Activated T-helper 1 cell treated with Interleukin-2 at 50 U/mL for 16 hours (primary cell): ENCODE results near the gene POLR3GL.
A peak's percentile ranks its signal among the peaks of the same experiment; 100 is the strongest.

Experiments
- DNase-seq: peaks from one replicate; pipeline ENCODE4 v3.0.0-alpha.2; 2020; ENCODE audit warnings: low read depth

POLR3GL gene

DNA sequence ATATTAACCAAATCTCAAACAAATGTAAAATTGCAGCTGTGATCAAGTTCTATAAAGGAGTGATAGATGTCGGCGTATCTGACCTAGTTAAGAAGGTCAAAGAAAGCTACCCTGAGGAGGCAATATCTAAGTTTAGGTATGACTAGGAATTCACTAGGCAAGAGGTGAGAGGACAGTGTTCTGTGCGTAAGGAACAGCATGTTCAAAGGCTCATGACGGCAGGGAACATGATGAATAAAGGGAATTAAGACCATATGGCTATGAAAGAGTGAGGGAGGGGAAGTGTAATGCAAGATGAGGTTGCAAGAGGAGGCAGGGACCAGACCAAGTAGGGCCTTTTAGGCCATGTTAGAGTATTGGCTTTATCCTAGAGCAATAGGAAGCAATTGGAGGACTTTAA, 15.3 kb upstream of the POLR3GL start:
- DNase-seq, result no peak

DNA sequence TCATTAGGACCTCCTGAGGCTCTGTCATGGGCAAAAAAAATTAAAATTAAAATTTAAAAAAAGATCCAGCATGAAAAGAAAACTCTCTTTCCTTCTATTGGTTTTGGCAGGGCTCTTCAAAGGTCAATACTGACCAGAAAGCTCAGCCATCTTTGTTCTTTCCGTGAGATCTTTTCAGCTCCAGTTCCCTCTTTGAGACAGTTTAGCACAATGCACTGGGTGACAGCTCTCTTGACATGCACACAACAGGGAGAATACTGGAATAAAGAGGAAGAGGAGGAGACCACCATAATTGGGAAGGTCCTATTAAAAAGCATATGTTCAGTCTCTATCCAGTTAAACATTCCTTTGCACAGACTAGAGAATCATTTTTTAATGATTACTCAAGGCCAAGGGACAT, 13.0 kb upstream of the POLR3GL start:
- DNase-seq, result no peak

DNA sequence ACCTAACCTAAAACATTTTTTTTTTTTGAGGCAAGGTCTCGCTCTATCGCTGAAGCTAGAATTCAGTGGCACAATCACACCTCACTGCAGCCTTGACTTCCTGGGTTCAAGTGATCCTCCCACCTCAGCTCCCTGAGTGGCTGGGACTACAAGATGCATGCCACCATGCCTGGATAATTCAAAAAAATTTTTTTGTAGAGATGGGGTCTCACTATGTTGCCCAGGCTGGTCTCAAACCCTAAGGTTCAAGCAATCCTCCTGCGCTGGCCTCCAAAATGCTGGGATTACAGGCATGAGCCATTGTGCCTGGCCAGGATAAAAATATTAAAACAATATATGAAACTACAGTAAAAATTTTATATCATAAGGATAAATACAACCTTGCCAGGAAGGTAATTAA, 11.6 kb upstream of the POLR3GL start:
- no peak for DNase-seq

DNA sequence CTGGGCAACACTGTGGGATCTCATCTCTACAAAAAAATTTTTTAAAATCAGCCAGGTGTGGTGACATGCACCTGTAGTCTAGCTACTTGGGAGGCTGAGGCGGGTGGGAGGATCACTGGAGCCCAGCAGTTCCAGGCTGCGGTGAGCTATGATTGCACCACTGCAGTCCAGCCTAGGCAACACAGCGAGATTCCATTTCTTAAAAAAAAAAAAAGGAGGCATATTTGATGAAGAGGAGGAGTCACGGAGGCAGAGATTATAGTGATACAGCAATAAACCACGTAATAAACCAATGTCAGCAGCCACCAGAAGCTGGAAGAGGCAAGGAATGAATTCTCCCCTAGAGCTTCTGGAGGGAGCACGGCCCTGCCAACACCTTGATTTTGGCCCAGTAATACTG, 10.6 kb upstream of the POLR3GL start:
- DNase-seq, result no peak

DNA sequence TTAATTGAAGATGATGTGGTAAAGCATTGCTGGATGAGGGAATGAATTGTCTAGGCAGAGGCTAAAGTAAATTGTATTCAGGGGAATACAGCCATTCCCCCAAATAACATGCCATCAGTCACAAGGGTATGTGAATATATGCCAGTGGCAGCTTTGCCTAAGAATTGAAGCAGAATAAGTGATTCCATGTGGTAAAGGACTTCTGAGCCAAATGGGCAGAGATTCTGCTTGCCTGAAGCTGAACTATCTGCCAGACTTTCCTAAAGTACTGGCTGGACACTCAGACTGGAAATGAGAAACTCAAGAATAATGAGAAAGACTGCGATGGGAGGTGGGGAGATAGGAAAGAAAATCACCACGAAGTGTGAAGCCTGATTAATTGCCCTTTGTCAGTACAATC, 9.1 kb upstream of the POLR3GL start:
- no peak for DNase-seq

DNA sequence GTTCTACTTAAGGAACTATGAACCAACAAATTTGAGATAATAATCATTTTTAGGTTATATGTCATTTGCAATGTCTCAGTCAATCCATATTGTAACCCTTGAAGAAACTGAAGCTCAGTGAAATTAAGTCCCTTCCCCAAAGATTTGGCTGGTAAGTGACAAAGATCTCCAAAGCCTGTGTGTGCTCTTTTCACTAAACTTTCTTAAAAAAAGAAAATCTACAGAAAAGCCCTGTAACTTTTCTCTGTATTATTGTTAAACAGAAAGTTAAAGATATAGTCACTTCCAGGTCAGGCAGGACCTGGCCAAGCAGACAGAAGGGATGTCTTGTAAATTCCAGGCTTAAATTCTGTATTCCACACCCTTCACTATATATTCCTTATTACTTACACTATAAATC, 8.1 kb upstream of the POLR3GL start:
- no peak for DNase-seq

DNA sequence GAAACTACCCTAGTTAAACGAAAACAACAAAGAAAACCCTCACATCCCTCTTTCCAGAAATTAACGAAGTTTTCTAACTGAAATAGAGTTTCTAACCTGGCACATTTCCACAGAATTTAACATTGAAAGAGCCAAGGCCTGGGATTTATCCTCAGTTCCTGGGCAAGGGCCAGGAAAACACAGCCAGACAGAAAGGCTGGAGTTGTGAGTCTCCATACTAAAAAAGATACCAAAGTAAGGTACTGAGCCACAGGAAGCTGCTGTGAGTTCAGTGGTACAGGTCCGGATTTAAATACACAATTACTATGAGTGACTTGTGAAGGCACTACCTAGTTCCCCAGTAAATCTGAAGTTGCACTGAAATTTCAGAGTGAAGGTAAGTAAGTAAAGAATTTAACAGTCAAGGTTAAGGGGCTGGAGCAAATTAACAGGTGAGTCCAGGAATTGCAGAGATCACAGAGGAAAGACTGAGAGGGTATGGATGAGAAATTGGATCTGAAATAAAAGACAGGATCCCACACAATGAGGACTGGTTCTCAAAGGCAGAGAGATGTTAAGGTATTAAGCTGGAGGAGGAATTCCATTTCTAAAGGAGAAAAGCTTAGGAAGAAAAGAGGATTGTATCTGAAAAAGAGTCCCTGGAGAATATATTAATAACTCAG, 7.6 kb upstream of the POLR3GL start:
- no peak for DNase-seq

DNA sequence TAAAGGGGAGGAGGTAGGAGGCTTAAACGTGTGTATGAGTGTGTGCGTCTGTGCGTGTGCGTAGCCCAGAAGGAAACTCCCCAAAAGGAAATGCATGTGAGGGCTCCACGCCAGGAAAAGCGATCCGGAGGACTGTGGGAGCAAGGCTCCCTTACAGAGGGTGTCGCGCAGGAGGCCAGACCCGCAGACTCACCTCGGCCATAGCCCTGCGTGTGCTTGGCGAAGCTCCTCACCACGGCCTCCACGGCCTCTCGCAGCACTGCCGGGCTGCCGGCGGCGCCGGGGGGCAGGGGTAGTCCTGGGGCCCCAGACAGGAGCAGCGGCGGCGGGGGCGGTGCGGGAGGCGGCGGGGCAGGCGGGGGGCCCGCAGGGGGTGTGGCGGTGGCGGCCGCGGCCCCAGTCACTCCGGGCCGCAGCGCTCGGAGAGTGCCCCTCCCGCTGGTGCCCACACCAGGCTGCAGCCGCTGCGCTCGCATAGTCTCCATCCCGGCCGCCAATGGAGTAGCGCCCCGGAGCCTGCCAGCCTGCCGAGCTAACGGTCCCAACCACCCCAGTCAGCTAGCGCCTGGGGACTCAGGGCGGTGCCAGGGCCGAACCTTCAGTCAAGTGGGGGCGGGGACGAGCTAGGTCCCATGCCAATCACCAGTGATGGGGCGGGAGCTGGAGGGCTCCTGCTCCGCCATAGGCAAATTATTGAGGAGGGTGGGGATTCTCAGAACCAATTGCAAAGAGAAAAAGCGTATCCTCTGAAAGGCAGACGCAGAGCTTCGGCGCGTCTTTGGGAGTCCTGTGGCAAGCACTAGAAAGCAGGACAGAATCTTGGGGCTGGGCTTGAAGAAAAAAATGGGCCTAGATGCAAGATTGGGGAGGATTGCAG, 6.8 kb upstream of the POLR3GL start, which contains the start of gene LIX1L:
LIX1L (minus strand) TSS at position 575 of the 877 bp plus-strand sequence; CDS start at position 485, 90 bp downstream.
- peak; percentile 91 for DNase-seq

DNA sequence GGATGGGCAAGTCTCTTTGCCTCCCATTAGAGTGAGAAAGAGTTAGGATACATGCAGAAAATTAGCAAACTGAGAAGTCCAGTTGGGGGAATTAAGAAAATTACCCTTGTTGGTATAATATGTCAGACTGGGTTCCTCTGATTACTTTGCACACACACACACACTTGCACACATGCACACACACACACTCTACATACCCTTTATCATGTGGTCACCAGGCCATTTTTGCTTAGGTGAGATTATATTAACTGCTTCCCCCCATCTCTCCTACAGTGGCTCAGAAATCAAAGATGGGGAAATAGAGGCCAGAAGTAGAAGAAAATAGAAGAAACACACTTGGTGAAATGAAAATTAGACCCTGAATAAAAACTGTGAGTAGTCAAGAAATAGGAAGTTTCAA, 5.8 kb upstream of the POLR3GL start:
- no peak for DNase-seq

DNA sequence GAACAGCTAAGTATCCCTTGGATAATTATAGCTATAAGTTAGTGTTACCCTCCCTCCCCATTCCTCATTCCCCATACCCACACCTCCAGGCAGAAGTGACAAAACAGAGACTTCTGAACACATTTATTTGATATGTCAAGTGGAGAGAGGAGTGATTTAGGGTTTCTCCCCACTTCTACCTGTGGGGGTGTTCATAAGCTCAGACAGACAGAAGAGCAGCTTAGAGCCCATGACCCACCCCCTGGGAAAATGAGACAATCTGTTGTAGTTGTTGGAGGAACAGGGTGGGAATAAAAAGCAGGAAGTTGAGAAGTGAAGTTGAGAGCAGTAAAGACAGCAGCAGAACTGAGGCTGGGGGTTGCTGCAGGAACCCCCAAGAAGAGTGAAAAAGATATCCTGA, 5.2 kb upstream of the POLR3GL start:
- no peak for DNase-seq

DNA sequence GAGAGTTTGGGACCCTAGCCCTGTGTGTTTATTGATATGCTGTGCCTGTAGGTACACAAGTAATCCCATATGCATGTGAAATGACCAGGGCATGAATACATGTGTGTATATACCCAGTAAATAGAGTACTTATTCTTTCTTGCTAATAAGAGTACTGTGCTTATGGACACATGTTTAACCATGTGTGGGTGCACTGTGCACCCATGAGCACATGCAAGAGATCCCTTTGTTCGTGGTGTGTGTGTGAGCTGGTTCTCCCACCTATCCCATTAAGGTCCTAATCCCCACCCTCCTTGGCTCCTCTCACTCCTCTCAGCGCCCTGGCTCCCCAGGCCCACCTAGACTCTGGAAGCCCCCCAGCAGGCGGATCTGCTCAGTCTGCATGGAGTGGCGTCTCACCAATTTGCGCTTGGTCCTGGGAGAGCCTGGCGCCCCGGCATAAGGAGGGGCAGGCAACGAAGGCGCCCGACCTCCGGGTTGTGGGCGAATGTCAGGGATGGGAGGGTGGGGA, 4.5 kb upstream of the POLR3GL start:
- no peak for DNase-seq

DNA sequence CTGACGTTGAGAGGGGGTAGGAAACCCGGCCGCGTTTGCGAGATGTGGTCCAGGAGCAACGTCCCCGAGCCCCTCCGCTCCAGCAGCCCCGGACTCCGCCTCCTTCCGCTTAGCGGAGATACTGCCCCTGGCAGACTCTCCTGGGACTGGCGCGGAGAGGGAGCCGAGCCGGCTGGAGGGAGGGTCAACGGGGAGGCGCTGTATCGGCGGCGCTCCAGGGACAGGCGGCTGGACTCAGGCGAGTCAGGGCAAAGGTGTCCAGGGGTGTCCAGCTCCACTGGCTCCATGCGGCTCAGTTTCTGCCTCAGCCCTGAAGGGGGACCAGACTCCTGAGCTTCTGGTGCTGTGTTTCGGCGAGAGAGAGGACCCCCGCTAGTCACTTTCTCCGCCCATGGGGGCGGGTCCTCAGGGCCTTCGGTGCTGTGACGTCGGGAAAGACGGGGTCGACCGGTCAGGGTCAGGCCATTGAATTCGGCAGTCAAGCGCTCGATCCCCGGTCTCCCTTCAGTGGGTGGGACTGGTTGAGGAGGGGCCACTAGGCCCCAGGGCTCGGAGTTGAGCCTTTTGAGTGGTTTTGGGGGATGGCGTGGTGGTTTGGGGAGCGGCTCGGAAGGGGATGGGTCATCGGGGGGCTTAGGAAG, 3.9 kb upstream of the POLR3GL start:
- no peak for DNase-seq

DNA sequence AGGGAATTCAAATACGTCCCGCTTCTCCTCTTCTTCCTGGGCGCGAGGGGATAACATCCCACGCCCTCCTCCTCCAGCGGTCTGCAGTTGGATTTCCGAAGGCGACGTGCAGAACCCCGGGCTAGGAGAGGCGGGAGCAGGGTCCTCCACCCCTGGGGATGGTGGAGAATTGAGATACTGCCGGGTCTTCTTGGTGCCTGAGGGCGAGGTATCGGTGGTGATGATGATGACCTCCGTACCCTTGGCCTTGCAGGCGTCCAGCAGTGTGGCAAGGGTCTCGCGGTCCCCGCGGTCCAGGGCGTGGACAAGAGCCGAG, 3.4 kb upstream of the POLR3GL start:
- no peak for DNase-seq

DNA sequence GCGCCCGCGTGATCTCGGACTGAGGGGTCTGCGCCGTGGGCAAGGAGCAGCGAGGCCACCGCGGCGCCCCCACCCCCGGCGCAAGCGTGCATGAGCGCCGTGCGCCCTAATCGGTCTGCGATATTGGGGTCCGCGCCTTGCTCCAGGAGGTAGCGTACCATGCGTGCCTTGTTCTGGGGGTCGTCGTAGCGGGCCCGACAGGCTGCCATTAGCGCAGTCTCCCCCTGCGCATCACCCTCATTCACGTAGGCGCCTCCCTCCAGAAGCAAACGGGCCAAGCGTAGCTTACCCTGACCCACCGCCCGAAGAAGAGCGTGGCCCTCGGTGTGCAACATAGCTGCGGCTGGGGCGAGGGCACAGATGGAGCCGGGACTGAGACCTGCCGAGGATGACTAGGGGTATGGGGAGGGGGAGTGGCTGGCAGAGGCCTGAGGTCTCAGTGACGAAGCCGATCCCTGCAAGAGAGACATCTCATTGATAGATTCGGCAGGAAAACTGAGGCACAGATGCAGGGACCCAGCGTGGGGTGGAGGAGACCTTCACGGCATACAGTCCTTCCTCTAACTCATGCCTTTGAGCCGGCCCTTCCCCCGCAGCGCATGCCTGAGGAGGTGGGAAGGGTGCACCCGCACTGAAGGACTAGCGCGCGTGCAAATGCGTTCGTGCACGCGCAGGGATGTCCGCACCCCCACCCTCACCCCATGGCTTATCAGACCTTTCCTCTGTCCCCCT, 2.9 kb upstream of the POLR3GL start:
- no peak for DNase-seq

DNA sequence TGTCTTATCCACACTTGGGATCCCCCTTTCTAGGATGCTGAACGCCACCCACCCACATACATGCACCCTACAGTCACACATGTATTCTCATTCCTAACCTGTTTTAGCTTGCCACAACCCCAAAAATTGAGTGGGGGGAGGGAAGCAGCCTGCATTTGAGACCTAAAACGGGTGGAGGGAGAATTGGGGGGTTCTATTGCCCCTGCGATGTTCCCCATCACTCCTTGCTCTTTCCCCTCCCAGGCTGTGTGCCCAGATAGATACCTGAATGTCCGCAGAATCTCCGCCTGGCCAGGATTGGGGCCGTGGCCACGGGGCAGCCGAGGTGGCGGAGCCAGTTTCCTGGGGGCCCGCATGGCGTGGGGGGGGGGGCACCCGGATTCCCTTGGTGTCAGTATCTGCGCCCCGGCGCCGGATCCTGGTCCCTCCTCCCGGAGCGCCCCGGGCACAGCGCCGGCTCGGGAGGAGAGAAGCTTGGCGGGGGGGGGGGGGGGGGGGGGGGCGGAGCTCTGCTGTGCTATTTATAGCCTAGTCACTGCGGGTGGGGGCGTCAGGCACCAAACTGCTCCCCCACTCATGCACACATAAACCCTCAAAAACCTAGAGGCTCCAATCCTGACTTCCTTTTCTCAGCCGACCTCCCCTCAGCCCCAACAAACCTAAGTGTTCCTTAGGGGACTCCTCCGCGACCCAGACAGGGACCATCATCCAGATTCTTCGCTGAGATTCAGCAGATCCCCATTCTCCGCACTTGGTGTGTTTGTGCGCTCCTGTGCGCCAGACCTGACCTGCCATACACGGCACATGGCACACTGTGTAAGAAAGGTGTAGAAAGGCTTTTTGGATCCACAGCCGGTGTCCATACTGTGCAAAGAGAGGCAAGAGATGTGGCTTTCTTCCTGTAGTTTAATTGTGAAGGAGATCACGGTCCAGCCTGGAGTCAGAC, 2.1 kb upstream of the POLR3GL start:
- no peak for DNase-seq

DNA sequence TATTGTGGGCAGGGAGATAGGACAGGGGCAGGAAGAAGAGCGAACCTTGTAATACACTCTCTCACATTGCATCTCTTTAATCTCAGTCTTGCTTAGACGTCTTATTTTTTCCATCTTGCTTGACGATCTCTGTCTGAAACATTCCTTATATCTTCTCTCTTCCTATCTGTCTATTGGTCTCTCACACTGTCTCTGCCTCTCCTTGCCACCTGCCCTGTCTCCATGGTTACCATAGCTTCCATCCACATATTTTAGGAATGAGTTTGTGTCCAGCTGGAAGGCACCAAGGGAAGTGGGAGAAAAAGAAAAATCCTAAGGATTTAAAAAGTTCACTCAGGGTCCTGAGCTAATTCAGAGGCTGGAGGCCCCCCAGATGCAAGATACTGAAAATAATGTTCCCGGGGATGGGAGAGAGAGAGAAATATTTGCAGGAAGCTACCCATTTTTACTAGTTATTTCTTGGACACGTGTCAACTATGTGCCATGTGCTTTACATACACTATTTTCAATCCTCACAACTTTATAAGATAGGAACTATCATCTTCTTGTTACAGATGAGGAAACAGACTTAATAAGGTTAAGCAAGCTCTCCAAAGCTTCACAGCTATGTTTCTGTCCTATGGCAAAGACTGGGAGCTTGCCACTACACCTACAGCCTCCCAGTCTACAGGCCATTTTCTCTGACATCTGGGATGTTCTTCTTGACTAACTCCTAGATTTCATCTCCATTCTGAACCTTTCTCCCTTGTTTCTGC, 1.0 kb upstream of the POLR3GL start:
- no peak for DNase-seq

DNA sequence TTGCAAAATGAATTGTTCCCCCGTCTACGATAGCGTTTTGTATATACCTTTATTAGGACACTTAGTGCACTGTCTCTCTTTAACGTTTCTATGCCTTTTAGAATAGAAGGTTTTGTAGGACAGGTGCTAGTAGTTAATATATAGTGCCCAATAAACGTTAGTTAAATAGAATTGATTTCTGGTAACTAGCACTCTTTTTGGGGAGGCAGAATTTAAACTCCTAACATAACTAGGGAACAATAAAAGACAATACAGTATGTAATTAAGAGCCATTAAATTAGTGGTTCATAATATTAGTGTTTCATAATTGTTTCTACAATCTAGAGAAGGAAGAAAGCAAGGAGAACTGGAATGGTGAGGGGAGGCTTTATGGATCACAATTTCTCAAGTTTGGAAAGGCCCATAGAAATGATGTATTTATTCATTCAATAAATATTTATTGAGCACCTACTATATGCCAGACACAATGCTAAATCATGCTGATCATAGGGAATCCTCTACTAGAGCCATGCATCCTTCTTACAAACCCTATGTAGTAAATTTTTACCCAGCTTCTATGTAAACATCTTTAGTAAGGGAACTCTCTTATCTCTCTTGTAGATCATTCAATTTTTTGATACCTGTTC, 742 bp downstream of the POLR3GL start:
- no peak for DNase-seq

DNA sequence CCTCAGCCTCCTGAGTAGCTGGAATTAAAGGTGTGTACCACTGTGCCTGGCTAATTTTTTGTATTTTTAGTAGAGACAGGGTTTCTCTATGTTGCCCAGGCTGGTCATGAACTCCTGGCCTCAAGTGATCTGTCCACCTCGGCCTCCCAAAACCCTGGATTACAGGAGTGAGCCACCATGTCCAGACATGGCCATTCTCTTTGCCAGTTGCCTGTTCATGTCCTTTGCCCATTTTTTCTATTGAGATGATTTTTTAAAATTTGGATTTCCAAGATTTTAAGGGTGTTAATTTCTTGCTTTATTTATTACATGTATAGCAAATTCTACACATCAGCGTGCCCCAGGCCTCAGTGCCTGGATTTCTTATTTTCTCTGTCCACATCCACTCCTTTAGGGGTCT, 2.8 kb downstream of the POLR3GL start:
- DNase-seq, result no peak

DNA sequence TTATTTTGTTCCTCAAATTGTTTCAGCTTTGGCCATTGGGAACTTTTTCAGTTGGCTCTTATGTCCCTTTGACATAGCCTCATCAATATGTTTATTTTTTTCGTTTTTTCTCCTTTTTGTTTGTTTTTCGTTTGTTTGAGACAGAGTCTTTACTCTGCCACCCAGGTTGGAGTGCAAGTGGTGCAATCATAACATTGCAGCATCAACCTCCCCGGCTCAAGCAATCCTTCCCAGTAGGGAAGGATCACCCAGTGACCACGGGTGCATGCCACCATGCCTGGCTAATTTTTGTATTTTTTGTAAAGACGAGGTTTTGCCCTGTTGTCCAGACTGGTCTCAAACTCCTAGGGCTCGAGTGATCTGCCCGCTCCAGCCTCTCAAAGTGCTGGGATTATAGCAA, 8.1 kb downstream of the POLR3GL start:
- no peak for DNase-seq

DNA sequence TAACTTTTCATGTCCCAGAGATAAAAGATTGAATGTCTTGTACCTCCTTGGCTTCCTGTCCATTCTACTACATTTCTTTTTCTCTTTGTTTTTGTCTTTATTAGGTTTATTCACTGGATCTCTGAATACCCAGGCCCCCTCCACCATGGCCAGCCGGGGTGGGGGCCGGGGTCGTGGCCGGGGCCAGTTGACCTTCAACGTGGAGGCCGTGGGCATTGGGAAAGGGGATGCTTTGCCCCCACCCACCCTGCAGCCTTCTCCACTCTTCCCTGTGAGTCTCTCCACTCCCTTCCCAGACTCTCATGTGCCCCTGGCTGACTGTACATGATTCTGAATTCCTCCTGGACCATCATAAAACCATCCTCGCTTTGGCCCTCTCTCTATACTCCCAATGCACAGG, 10.2 kb downstream of the POLR3GL start:
- no peak for DNase-seq
